SH-SY5Y (cell line): ENCODE measurements around the gene SUSD2.

ENCODE experiments used
- GATA2 ChIP-seq: IDR thresholded peaks from 2 replicates; pipeline ENCODE4 v1.6.1; 2011; ENCODE audit warnings: mild to moderate bottlenecking, low read depth, low read length
- GATA3 ChIP-seq: IDR thresholded peaks from 2 replicates; pipeline ENCODE4 v1.6.1; 2011; ENCODE audit warnings: low read depth, mild to moderate bottlenecking, low read length, moderate library complexity

The SUSD2 gene

GRCh38 chr22:24146194-24146616 is 35.1 kb upstream of the SUSD2 start:
- no peak for TF ChIP-seq GATA2
- no peak for TF ChIP-seq GATA3

GRCh38 chr22:24146791-24147353 is 34.4 kb upstream of the SUSD2 start:
- TF ChIP-seq GATA2, result no peak
- no peak for TF ChIP-seq GATA3

GRCh38 chr22:24147666-24148065 is 33.6 kb upstream of the SUSD2 start:
- TF ChIP-seq GATA3, result no peak
- no peak for TF ChIP-seq GATA2

GRCh38 chr22:24148266-24149197 is 32.8 kb upstream of the SUSD2 start:
- no peak for TF ChIP-seq GATA2
- no peak for TF ChIP-seq GATA3

DNA sequence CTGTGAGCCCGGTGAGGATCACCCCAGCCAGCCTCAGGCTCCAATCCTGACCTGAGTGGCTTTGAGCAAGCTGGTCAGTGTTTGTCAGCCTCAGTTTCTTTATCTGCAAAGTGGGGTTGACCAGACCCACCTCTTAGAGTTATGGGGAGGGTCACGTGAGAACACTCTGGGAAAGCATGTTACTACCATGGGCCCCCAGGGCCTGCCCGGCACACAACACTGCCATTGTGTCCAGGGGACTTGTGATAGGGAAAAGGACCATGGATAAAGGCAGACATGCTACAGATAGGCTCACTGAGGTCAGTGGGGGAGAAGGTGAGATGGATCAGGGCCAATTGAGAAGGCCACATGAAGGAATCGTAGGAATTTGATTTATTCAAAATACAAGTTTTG is 32.1 kb upstream of the SUSD2 start:
- TF ChIP-seq GATA3 (no peak), GATA2 (no peak)

DNA sequence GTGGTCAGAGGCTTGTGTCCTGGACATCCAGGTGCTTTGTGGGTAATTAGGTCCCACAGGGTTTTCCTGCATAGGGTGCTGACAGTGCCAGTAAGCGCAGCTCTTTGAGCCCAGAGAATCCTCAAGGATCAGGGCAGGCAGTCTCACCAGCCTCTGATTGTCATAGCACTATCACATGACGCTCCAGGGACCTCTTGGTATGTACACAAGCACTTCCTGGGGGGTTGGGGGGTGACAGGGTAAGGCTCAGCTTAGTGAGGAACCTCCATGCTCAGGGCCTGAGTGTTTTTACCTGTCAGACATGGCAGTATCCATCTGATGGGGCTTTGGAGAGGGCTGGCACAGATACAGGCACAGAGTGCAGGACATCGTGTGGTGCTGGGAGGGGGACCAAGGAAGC is 27.9 kb upstream of the SUSD2 start:
- TF ChIP-seq GATA2, result no peak
- TF ChIP-seq GATA3, result no peak

- no peak for TF ChIP-seq GATA2
- no peak for TF ChIP-seq GATA3
These were observed 27.3 kb upstream of the SUSD2 start for GRCh38 chr22:24153959-24154358.

- TF ChIP-seq GATA3 (no peak), GATA2 (no peak)
These were observed 26.5 kb upstream of the SUSD2 start for GRCh38 chr22:24154826-24155225.

- TF ChIP-seq GATA2 (no peak), GATA3 (no peak)
These were observed 25.6 kb upstream of the SUSD2 start for GRCh38 chr22:24155627-24156140.

- TF ChIP-seq GATA2 (no peak), GATA3 (no peak)
These were observed 25.0 kb upstream of the SUSD2 start for GRCh38 chr22:24156141-24156912.

DNA sequence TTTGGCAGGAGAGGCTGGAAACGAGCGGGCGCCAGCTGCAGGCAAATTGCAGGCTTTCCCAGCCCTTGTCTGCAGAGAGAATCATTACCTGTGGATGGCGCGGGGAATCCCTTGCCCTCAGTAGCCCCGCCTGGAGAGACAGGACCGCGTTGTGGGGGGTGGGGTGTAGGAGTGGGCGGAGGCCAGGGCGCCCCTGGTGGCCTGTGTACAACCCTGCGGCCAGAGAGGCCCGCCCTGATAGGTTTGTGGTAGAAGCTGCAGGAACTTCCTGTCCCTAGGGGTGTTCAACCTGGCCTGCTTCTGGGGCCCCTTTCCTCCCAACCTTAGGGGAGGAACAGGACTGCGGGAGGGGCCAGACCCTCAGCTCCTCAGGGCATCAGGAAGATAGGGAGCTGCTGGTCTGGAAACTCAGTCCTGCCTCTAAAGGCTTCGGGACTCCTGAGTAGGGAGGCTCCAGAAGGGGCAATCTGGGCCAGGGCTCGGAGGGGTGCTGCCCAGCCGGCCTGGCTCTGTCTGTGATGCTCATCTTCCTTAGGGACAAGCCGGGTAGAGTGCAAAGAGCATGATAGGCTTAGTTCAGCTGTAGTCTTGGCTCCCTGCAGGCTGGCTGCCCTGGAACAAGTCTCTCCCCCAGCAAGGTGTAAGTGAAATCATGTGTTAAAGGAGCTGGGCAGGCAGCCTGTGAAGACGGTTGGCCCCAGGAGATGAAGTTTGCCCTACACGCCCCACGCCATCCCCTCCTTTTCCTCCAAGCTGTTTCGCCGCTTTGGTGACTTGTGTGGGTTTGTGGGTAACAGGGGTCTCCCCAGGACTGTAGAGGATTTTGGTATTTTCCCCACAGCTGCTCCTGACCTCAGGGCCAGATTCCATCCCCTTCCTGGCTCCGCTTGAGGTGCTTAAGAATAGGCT is 24.1 kb upstream of the SUSD2 start:
- TF ChIP-seq GATA2 (no peak), GATA3 (no peak)

DNA sequence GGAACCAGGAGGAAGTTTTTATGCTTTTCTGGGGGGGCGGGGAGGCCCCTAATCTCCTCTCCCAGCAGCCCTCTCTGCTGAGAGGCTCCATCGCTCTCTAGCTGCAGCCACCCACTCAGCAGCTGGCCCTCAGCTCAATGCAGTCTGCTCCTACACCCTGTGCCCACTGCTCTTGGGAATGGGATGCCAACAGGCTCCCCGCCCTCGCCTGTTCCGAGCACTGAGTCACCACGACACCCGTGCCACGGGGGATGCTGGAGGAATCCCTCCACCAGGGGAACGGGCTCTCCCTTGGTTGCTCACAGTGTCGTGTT is 23.5 kb upstream of the SUSD2 start:
- no peak for TF ChIP-seq GATA2
- TF ChIP-seq GATA3, result no peak

DNA sequence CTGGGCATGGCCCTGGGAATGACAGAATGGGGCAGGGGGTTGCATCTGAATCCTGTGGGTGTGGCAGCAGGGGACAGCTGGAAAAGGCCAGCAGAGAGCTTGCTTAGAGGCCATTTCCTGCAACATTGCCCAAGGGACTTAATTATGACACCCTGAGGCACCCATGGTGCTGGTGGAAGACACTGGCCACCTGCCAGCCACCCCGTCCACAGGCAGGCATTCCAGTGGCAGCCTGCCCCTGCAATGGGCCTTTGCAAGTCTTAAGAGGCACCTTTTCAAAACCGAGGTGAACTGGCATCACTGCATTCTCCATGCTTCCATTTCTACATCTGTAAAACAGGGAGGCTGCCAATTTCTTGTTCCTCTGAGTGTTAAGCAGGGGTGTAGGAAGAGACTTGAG is 21.6 kb upstream of the SUSD2 start:
- TF ChIP-seq GATA2, result no peak
- no peak for TF ChIP-seq GATA3

- TF ChIP-seq GATA2 (no peak), GATA3 (no peak)
These were observed 20.7 kb upstream of the SUSD2 start for GRCh38 chr22:24160546-24160945.
